Measurements from ENCODE around the gene WDFY4.

WDFY4 gene

GRCh38 chr10:48716416-48716815 is 31.7 kb downstream of the WDFY4 start:
- no peak for DNase-seq

- no peak for DNase-seq
Measured at GRCh38 chr10:48720611-48721010, 35.9 kb downstream of the WDFY4 start.

- no peak for DNase-seq
Measured at GRCh38 chr10:48722153-48723145, 37.8 kb downstream of the WDFY4 start.

- no peak for DNase-seq
Measured at GRCh38 chr10:48724127-48724526, 39.5 kb downstream of the WDFY4 start.

GRCh38 chr10:48725708-48726107 is 41.0 kb downstream of the WDFY4 start:
- no peak for DNase-seq

GRCh38 chr10:48727866-48728265 is 43.2 kb downstream of the WDFY4 start:
- no peak for DNase-seq

- no peak for DNase-seq
Measured at GRCh38 chr10:48729222-48729621, 44.5 kb downstream of the WDFY4 start.

- no peak for DNase-seq
Measured at GRCh38 chr10:48729941-48730457, 45.3 kb downstream of the WDFY4 start.

- DNase-seq = no peak
Measured at GRCh38 chr10:48731141-48731540, 46.5 kb downstream of the WDFY4 start.

- DNase-seq = no peak
Measured at GRCh38 chr10:48731654-48732053, 47.0 kb downstream of the WDFY4 start.

GRCh38 chr10:48733329-48733728 is 48.7 kb downstream of the WDFY4 start:
- DNase-seq = no peak

GRCh38 chr10:48735836-48736390 is 51.2 kb downstream of the WDFY4 start:
- no peak for DNase-seq

GRCh38 chr10:48736596-48736995 is 51.9 kb downstream of the WDFY4 start:
- DNase-seq = no peak

- no peak for DNase-seq
Measured at GRCh38 chr10:48737886-48738285, 53.2 kb downstream of the WDFY4 start.

GRCh38 chr10:48739170-48739569 is 54.5 kb downstream of the WDFY4 start:
- no peak for DNase-seq

GRCh38 chr10:48740015-48740707 is 55.5 kb downstream of the WDFY4 start:
- no peak for DNase-seq

GRCh38 chr10:48740988-48741387 is 56.3 kb downstream of the WDFY4 start:
- DNase-seq = no peak

- DNase-seq = no peak
Measured at GRCh38 chr10:48742891-48743860, 58.5 kb downstream of the WDFY4 start.

GRCh38 chr10:48744587-48744986 is 59.9 kb downstream of the WDFY4 start:
- no peak for DNase-seq

GRCh38 chr10:48745662-48746245 is 61.1 kb downstream of the WDFY4 start:
- DNase-seq = no peak

GRCh38 chr10:48748573-48748972 is 63.9 kb downstream of the WDFY4 start:
- DNase-seq = no peak

- DNase-seq = no peak
Measured at GRCh38 chr10:48749254-48749787, 64.6 kb downstream of the WDFY4 start.

All from NCI-H1105 (cell line).